HCT116 (cell line): ENCODE data around the gene GOSR1. TPM values are rescaled to one million over a fixed set of nuclear protein-coding genes. Genes with fewer than 3 reads are reported as not detected.
"Not testable (repeated sequence)": the region's sequence is repeated elsewhere in the genome, so short reads cannot be mapped to it uniquely, and the experiment has no call there.

ENCODE experiments used
- ATAC-seq: fragments of 200-7000 bp; cut with Tn5 transposase; 2 replicates; pipeline ENCODE4 v1.9.1; 2020; ENCODE audit warnings: mild to moderate bottlenecking, moderate library complexity
- BruUV-seq: library from RNA; stranded (reverse); fragments of 400-500 nt; replicated peaks from 2 replicates; lab custom pipeline; 2021; lab: Mats Ljungman, UMichigan
- CTCF ChIA-PET: fragments of 300-600 bp; sonication (Branson Sonifier 250); formaldehyde crosslinking; loops from one replicate; lab custom pipeline; 2021; ENCODE audit warnings: antibody characterized with exemption; lab: Charles Lee
- POLR2A ChIA-PET: fragments of 300-600, 350-600 bp; sonication (Branson Sonifier 250); formaldehyde crosslinking; loops from one replicate; lab custom pipeline; 2021; ENCODE audit warnings: antibody characterized with exemption; lab: Charles Lee
- RAD21 ChIA-PET, 2 experiments: fragments of 300-600 bp; sonication (Branson Sonifier 250); formaldehyde crosslinking; loops; one replicate each; lab custom pipeline; 2023; ENCODE audit warnings: low total read pairs in 2 of 2; ENCODE audit not compliant: uncharacterized antibody in 2 of 2, unreplicated experiment in 2 of 2, low non-redundant PET in 1 of 2; lab: Charles Lee
- DNase-seq: peaks from one replicate; pipeline ENCODE4 v3.0.0-alpha.2; 2010; ENCODE audit warnings: low read depth, low spot score
- H2AFZ ChIP-seq: fragments of 200-600 bp; shearing (Covaris generic), sonication (generic); 2 replicates; pipeline ENCODE4 v1.6.1; 2017; ENCODE audit warnings: low read depth, mixed run types, mixed read lengths, antibody characterized with exemption, low read length; ENCODE audit not compliant: poor library complexity, severe bottlenecking
- H3K27ac ChIP-seq: 2 replicates; pipeline ENCODE4 v1.5.1; 2012; ENCODE audit warnings: low read depth, low read length
- H3K27me3 ChIP-seq: fragments of 200-600 bp; sonication (generic); 2 replicates; pipeline ENCODE4 v1.6.1; 2016; ENCODE audit warnings: mixed run types, low read length, mixed read lengths; ENCODE audit not compliant: insufficient read depth
- H3K36me3 ChIP-seq, 2 experiments: fragments of 200-500 bp in 1 of 2; fragments of 200-600 bp in 1 of 2; sonication (Bioruptor generic) in 1 of 2; sonication (generic) in 1 of 2; 2 replicates each; pipeline versions ENCODE4 v1.5.1 to v1.6.1; 2014 to 2016; ENCODE audit warnings: low read length in 2 of 2, inconsistent platforms in 1 of 2, mixed read lengths in 1 of 2, mixed run types in 1 of 2; ENCODE audit not compliant: insufficient read depth in 2 of 2, control insufficient read depth in 1 of 2
- H3K4me1 ChIP-seq, 2 experiments: fragments of 200-600 bp in 1 of 2; sonication (generic) in 1 of 2; 2 replicates each; pipeline versions ENCODE4 v1.5.1 to v1.6.1; 2012 to 2017; ENCODE audit warnings: low read length in 2 of 2, inconsistent platforms in 1 of 2, mild to moderate bottlenecking in 1 of 2, mixed read lengths in 1 of 2, mixed run types in 1 of 2, moderate library complexity in 1 of 2; ENCODE audit not compliant: insufficient read depth in 2 of 2, control insufficient read depth in 1 of 2
- H3K4me2 ChIP-seq: fragments of 200-600 bp; sonication (generic); 2 replicates; pipeline ENCODE4 v1.6.1; 2017; ENCODE audit warnings: mixed run types, low read length, mixed read lengths
- H3K4me3 ChIP-seq, 2 experiments: fragments of 200-600 bp in 1 of 2; sonication (generic) in 1 of 2; replicated peaks in 1 of 2; 2 replicates each; pipeline ENCODE4 v1.5.1; 2011 to 2016; ENCODE audit warnings: low read length in 2 of 2, control low read depth in 1 of 2, low read depth in 1 of 2, mild to moderate bottlenecking in 1 of 2, mixed read lengths in 1 of 2, mixed run types in 1 of 2
- H3K79me2 ChIP-seq: fragments of 200-600 bp; sonication (generic); 2 replicates; pipeline ENCODE4 v1.6.1; 2017; ENCODE audit warnings: mild to moderate bottlenecking, mixed run types, low read length, moderate library complexity, mixed read lengths; ENCODE audit not compliant: insufficient read depth
- H3K9ac ChIP-seq: fragments of 200-600 bp; sonication (generic); 2 replicates; pipeline ENCODE4 v1.6.1; 2016; ENCODE audit warnings: low read length, mixed read lengths
- H3K9me2 ChIP-seq: fragments of 200-600 bp; sonication (generic), shearing (Covaris generic); 2 replicates; pipeline ENCODE4 v1.6.1; 2017; ENCODE audit warnings: mixed run types, mild to moderate bottlenecking, moderate library complexity; ENCODE audit not compliant: insufficient read depth
- H3K9me3 ChIP-seq, 2 experiments: fragments of 200-500 bp in 1 of 2; fragments of 200-600 bp in 1 of 2; sonication (Bioruptor generic) in 1 of 2; sonication (generic) in 1 of 2; 2 replicates each; pipeline ENCODE4 v1.6.1; 2014 to 2017; ENCODE audit warnings: low read length in 2 of 2, mixed read lengths in 2 of 2, inconsistent platforms in 1 of 2, low read depth in 1 of 2, mild to moderate bottlenecking in 1 of 2, mixed run types in 1 of 2, moderate library complexity in 1 of 2; ENCODE audit not compliant: control insufficient read depth in 1 of 2, insufficient read depth in 1 of 2
- H4K20me1 ChIP-seq: fragments of 200-600 bp; sonication (generic), shearing (Covaris generic); 2 replicates; pipeline ENCODE4 v1.6.1; 2017; ENCODE audit warnings: mixed run types, mild to moderate bottlenecking, moderate library complexity; ENCODE audit not compliant: insufficient read depth
- EGR1 ChIP-seq: IDR thresholded peaks from 2 replicates; pipeline ENCODE4 v1.6.1; 2012; ENCODE audit warnings: low read depth
- EZH2 ChIP-seq: fragments of 200-600 bp; sonication (generic); IDR thresholded peaks from 2 replicates; pipeline ENCODE4 v1.6.1; 2017; ENCODE audit warnings: antibody characterized with exemption, mixed run types
- EZH2phosphoT487 ChIP-seq: fragments of 200-600 bp; IDR thresholded peaks from 2 replicates; pipeline ENCODE4 v1.6.1; 2018; ENCODE audit warnings: antibody characterized with exemption, borderline replicate concordance
- FOSL1 ChIP-seq: IDR thresholded peaks from 2 replicates; pipeline ENCODE4 v1.6.1; 2012; ENCODE audit warnings: low read depth
- JUND ChIP-seq: IDR thresholded peaks from 2 replicates; pipeline ENCODE4 v1.6.1; 2012
- MAX ChIP-seq: IDR thresholded peaks from 2 replicates; pipeline ENCODE4 v1.6.1; 2012
- POLR2AphosphoS5 ChIP-seq: IDR thresholded peaks from 2 replicates; pipeline ENCODE4 v1.6.1; 2011; ENCODE audit warnings: mild to moderate bottlenecking, low read depth, low read length, moderate library complexity
- RAD21 ChIP-seq: IDR thresholded peaks from 2 replicates; pipeline ENCODE4 v1.6.1; 2012; ENCODE audit warnings: low read depth, mild to moderate bottlenecking
- SIN3A ChIP-seq: IDR thresholded peaks from 2 replicates; pipeline ENCODE4 v1.6.1; 2012; ENCODE audit warnings: low read depth
- SP1 ChIP-seq: IDR thresholded peaks from 2 replicates; pipeline ENCODE4 v1.6.1; 2012; ENCODE audit warnings: low read depth
- SRF ChIP-seq: IDR thresholded peaks from 2 replicates; pipeline ENCODE4 v1.6.1; 2012; ENCODE audit warnings: low read depth
- TCF7L2 ChIP-seq: IDR thresholded peaks from 2 replicates; pipeline ENCODE4 v1.7.0; 2011; ENCODE audit warnings: borderline replicate concordance, inconsistent platforms; ENCODE audit not compliant: insufficient read depth, insufficient read length; ENCODE audit errors: extremely low read depth
- YY1 ChIP-seq: IDR thresholded peaks from 2 replicates; pipeline ENCODE4 v1.6.1; 2011; ENCODE audit warnings: low read length, low read depth, moderate library complexity, mild to moderate bottlenecking; ENCODE audit not compliant: insufficient replicate concordance; ENCODE audit errors: extremely low read depth
- ZNF274 ChIP-seq: fragments of 200-500 bp; sonication (Bioruptor generic); IDR thresholded peaks from 2 replicates; pipeline ENCODE4 v1.6.1; 2014; ENCODE audit warnings: mild to moderate bottlenecking, low read depth, low read length, inconsistent platforms
- intact Hi-C: fragments of 100-400 bp; cut with micrococcal nuclease; formaldehyde crosslinking; loops from 2 replicates; pipeline ENCODE4 v1.10.0; 2022
- total RNA-seq: library from RNA; stranded (reverse); gene quantifications from one replicate; pipeline ENCODE4 v1.2.1, GENCODE V29; 2021; ENCODE audit not compliant: unreplicated experiment
- TF ChIP-seq, protein P1 (sequence below): IDR thresholded peaks from 2 replicates; pipeline ENCODE4 v1.6.1; 2012

GOSR1 gene
- total RNA-seq, 1 experiment from 2014 or later: 48.8 TPM

GRCh38 chr17:30524847-30525246, 47.6 kb downstream of the GOSR1 start:
- no peak overlapping the region for H3K4me3 ChIP-seq
- H3K4me1 ChIP-seq: no peaks in the 10 kb centered on the region
- BruUV-seq: no TSS peak
- H3K79me2 ChIP-seq: no peaks in the 10 kb centered on the region
- ChIA-PET POLR2A (no interaction called here), CTCF (no interaction called here), RAD21 (no interaction called here)
- no peak overlapping the region for H2AFZ ChIP-seq
- no peaks in the 10 kb centered on the region for H3K9me3 ChIP-seq
- TF ChIP-seq, protein P1, sequence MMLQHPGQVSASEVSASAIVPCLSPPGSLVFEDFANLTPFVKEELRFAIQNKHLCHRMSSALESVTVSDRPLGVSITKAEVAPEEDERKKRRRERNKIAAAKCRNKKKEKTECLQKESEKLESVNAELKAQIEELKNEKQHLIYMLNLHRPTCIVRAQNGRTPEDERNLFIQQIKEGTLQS: no peak
- TF ChIP-seq EGR1 (no peak), YY1 (no peak), ZNF274 (no peak), EZH2phosphoT487 (no peak), SRF (no peak), JUND (no peak), POLR2AphosphoS5 (no peak), TCF7L2 (no peak), MAX (no peak), FOSL1 (no peak), SIN3A (no peak)
- H4K20me1 ChIP-seq: no peaks in the 10 kb centered on the region
- peaks cover 0 to 11% of the 10 kb centered on the region in 2 experiments; a peak in 1 of 4 replicates for H3K36me3 ChIP-seq
- DNase-seq: no peak
- no peaks in the 10 kb centered on the region for H3K9me2 ChIP-seq
- H3K27ac ChIP-seq: no peak overlapping the region
- H3K4me2 ChIP-seq: no peak overlapping the region
- H3K9ac ChIP-seq: no peak overlapping the region
- no peak for ATAC-seq
- no peaks in the 10 kb centered on the region for H3K27me3 ChIP-seq
- intact Hi-C loops: no loop called here

DNA sequence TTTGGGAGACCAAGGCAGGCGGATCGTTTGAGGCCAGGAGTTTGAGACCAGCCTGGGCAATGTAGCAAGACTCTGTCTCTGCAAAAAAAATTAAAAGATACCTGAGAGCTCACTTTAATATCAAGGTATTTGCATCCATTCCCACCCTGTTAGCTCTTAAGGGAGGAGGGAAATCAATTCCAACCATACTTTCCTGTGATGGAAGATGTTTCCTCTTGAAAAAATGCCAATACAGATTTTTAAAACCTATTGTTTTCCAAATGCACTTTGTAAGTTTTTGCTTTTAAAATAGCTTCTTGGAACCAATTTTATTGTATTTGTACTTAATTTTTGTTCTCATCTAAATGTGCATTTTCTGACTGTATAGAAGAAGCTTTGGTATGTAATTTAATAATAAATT, 49.2 kb downstream of the GOSR1 start:
- BruUV-seq: no TSS peak
- Histone ChIP-seq H4K20me1 (no peaks in the 10 kb centered on the region), H3K9ac (no peak overlapping the region), H3K79me2 (no peaks in the 10 kb centered on the region), H2AFZ (no peak overlapping the region), H3K36me3 (peaks cover 0 to 6% of the 10 kb centered on the region in 2 experiments; a peak in 1 of 4 replicates), H3K27ac (no peak overlapping the region), H3K4me3 (no peak overlapping the region), H3K9me3 (no peaks in the 10 kb centered on the region), H3K4me1 (no peaks in the 10 kb centered on the region), H3K9me2 (no peaks in the 10 kb centered on the region), H3K4me2 (no peak overlapping the region), H3K27me3 (no peaks in the 10 kb centered on the region)
- intact Hi-C loops: no loop called here
- RAD21 ChIA-PET: no interaction called here
- DNase-seq: no peak
- no peak for ATAC-seq
- CTCF ChIA-PET: no interaction called here
- POLR2A ChIA-PET: no interaction called here
- TF ChIP-seq RAD21 (no peak), TCF7L2 (no peak), JUND (no peak), EZH2 (no peak), SP1 (no peak)

DNA sequence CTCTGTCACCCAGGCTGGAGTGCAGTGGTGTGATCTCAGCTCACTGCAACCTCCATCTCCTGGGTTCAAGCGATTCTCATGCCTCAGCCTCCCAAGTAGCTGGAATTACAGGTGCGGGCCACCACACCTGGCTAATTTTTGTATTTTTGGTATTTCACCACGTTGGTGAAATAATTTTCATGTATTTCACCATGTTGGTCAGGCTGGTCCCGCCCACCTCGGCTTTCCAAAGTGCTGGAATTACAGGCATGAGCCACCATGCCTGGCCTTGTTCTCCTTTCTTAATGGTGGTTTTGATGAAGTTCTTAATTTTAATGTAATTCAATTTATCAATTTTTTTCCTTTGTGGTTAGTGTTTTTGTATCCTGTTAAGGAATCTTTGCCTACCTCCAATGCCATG, 51.5 kb downstream of the GOSR1 start:
- H3K4me3 ChIP-seq, ATAC-seq, H4K20me1 ChIP-seq, DNase-seq, H3K4me1 ChIP-seq, H3K27ac ChIP-seq, H3K79me2 ChIP-seq, RAD21 ChIA-PET, H3K4me2 ChIP-seq, H2AFZ ChIP-seq, H3K9me3 ChIP-seq, H3K36me3 ChIP-seq, BruUV-seq, H3K9me2 ChIP-seq, intact Hi-C loops, H3K9ac ChIP-seq, CTCF ChIA-PET, H3K27me3 ChIP-seq, POLR2A ChIA-PET: not testable (repeated sequence)
